H1 (cell line): ENCODE data around the gene GAK. TPM values are rescaled to one million over a fixed set of nuclear protein-coding genes. Genes with fewer than 3 reads are reported as not detected.

ENCODE experiments used
- CTCF ChIA-PET: fragments of 300-600 bp; sonication (Branson Sonifier 250); formaldehyde crosslinking; loops from one replicate; lab custom pipeline; 2021; ENCODE audit not compliant: partially characterized antibody; lab: Charles Lee
- POLR2A ChIA-PET: fragments of 300-600 bp; sonication (Branson Sonifier 250); formaldehyde crosslinking; loops from one replicate; lab custom pipeline; 2021; ENCODE audit warnings: inconsistent platforms; ENCODE audit not compliant: partially characterized antibody; lab: Charles Lee
- DNase-seq, 2 experiments: peaks; one replicate each; pipeline versions ENCODE4 v3.0.0 to v3.0.0-alpha.2; 2010 to 2022; ENCODE audit warnings: low spot score in 2 of 2, low read depth in 1 of 2, mixed read lengths in 1 of 2
- FAIRE-seq: peaks from 2 replicates; lab custom pipeline; 2011; peaks lifted over from hg19 to GRCh38; lab: Jason Lieb, UNC
- H2AFZ ChIP-seq: 2 replicates; pipeline ENCODE4 v1.8.1; 2012; ENCODE audit warnings: low read length, inconsistent platforms
- H2AK5ac ChIP-seq: 2 replicates; pipeline ENCODE4 v1.6.1; 2013; ENCODE audit warnings: low read depth, low read length
- H2BK120ac ChIP-seq: replicated peaks from 2 replicates; pipeline ENCODE3; 2013; ENCODE audit warnings: low read depth, low read length, inconsistent platforms
- H2BK12ac ChIP-seq: 2 replicates; pipeline ENCODE4 v1.6.1; 2013; ENCODE audit warnings: low read depth, low read length
- H2BK15ac ChIP-seq: 2 replicates; pipeline ENCODE4 v1.6.1; 2013; ENCODE audit warnings: low read length
- H2BK20ac ChIP-seq: 2 replicates; pipeline ENCODE4 v1.6.1; 2013; ENCODE audit warnings: low read length
- H2BK5ac ChIP-seq: 2 replicates; pipeline ENCODE4 v1.6.1; 2013; ENCODE audit warnings: low read depth, low read length
- H3K14ac ChIP-seq: 2 replicates; pipeline ENCODE4 v1.6.1; 2013; ENCODE audit warnings: inconsistent platforms; ENCODE audit not compliant: insufficient read length
- H3K18ac ChIP-seq: 2 replicates; pipeline ENCODE4 v1.6.1; 2013; ENCODE audit warnings: low read length; ENCODE audit errors: extremely low read depth
- H3K23ac ChIP-seq: 2 replicates; pipeline ENCODE4 v1.6.1; 2013; ENCODE audit warnings: inconsistent platforms; ENCODE audit not compliant: insufficient read length
- H3K23me2 ChIP-seq: 2 replicates; pipeline ENCODE4 v1.6.1; 2013; ENCODE audit warnings: low read depth, low read length
- H3K27ac ChIP-seq: 2 replicates; pipeline ENCODE4 v1.6.1; 2011; ENCODE audit warnings: low read depth, low read length, inconsistent platforms
- H3K27me3 ChIP-seq, 4 experiments: replicated peaks in 1 of 4; 1 replicate in 1 of 4; 2 replicates in 3 of 4; pipeline versions ENCODE4 v1.6.1 to v1.8.1; 2011 to 2013; ENCODE audit warnings: low read length in 3 of 4, mild to moderate bottlenecking in 3 of 4, inconsistent platforms in 2 of 4, mixed read lengths in 2 of 4, moderate library complexity in 1 of 4; ENCODE audit not compliant: control insufficient read depth in 3 of 4, insufficient read depth in 3 of 4; ENCODE audit errors: extremely low read depth in 1 of 4
- H3K36me3 ChIP-seq, 4 experiments: 2 replicates each; pipeline versions ENCODE4 v1.6.1 to v1.8.1; 2011 to 2013; ENCODE audit warnings: mild to moderate bottlenecking in 4 of 4, low read length in 3 of 4, moderate library complexity in 2 of 4, control low read depth in 1 of 4, inconsistent platforms in 1 of 4; ENCODE audit not compliant: insufficient read depth in 4 of 4, control insufficient read depth in 2 of 4
- H3K4ac ChIP-seq: replicated peaks from 2 replicates; pipeline ENCODE3; 2013; ENCODE audit warnings: low read length, low read depth, mixed read lengths, inconsistent platforms; ENCODE audit not compliant: insufficient read length
- H3K4me1 ChIP-seq, 4 experiments: replicated peaks in 1 of 4; 1 replicate in 1 of 4; 2 replicates in 3 of 4; pipeline versions ENCODE4 v1.6.1 to v1.8.1; 2011 to 2013; ENCODE audit warnings: low read length in 3 of 4, inconsistent platforms in 2 of 4, mixed read lengths in 1 of 4; ENCODE audit not compliant: insufficient read depth in 4 of 4, control insufficient read depth in 3 of 4
- H3K4me2 ChIP-seq, 2 experiments: 2 replicates each; pipeline versions ENCODE4 v1.6.1 to v1.8.1; 2011 to 2013; ENCODE audit warnings: low read depth in 2 of 2, low read length in 2 of 2, control low read depth in 1 of 2, inconsistent platforms in 1 of 2, mild to moderate bottlenecking in 1 of 2; ENCODE audit not compliant: insufficient read depth in 1 of 2
- H3K4me3 ChIP-seq, 4 experiments: fragments of 200-600, 300-600 bp in 1 of 4; sonication (generic), shearing (Covaris generic), sonication (Bioruptor Twin) in 1 of 4; 2 replicates each; pipeline versions ENCODE4 v1.5.1 to v1.8.1; 2011 to 2016; ENCODE audit warnings: low read length in 4 of 4, low read depth in 3 of 4, control low read depth in 2 of 4, inconsistent platforms in 2 of 4, mild to moderate bottlenecking in 2 of 4, mixed read lengths in 1 of 4, moderate library complexity in 1 of 4; ENCODE audit not compliant: insufficient read depth in 2 of 4; ENCODE audit errors: extremely low read depth in 1 of 4
- H3K56ac ChIP-seq: replicated peaks from 2 replicates; pipeline ENCODE3; 2013; ENCODE audit warnings: low read depth, mild to moderate bottlenecking, mixed read lengths, low read length, inconsistent platforms; ENCODE audit not compliant: insufficient read length
- H3K79me1 ChIP-seq: 2 replicates; pipeline ENCODE4 v1.6.1; 2013; ENCODE audit warnings: low read depth, low read length, control low read depth
- H3K79me2 ChIP-seq, 2 experiments: 2 replicates each; pipeline versions ENCODE4 v1.6.1 to v1.8.1; 2012 to 2013; ENCODE audit warnings: low read length in 2 of 2, mild to moderate bottlenecking in 2 of 2, inconsistent platforms in 1 of 2; ENCODE audit not compliant: insufficient read depth in 2 of 2, control insufficient read depth in 1 of 2
- H3K9ac ChIP-seq, 4 experiments: replicated peaks in 1 of 4; 1 replicate in 1 of 4; 2 replicates in 3 of 4; pipeline versions ENCODE4 v1.6.1 to v1.8.1; 2011 to 2013; ENCODE audit warnings: low read depth in 3 of 4, low read length in 3 of 4, control low read depth in 2 of 4, mild to moderate bottlenecking in 2 of 4, moderate library complexity in 2 of 4, inconsistent platforms in 1 of 4; ENCODE audit errors: extremely low read depth in 1 of 4
- H3K9me3 ChIP-seq, 2 experiments: 2 replicates each; pipeline versions ENCODE4 v1.6.1 to v1.8.1; 2012 to 2013; ENCODE audit warnings: mild to moderate bottlenecking in 2 of 2, moderate library complexity in 2 of 2, control low read depth in 1 of 2, inconsistent platforms in 1 of 2, low read depth in 1 of 2, low read length in 1 of 2, mixed read lengths in 1 of 2; ENCODE audit not compliant: insufficient read depth in 2 of 2
- H4K20me1 ChIP-seq, 2 experiments: replicated peaks in 1 of 2; 2 replicates each; pipeline versions ENCODE3 to v1.8.1; 2011 to 2013; ENCODE audit warnings: inconsistent platforms in 2 of 2, low read length in 2 of 2, mild to moderate bottlenecking in 1 of 2; ENCODE audit not compliant: insufficient read depth in 2 of 2, control insufficient read depth in 1 of 2
- H4K5ac ChIP-seq: 2 replicates; pipeline ENCODE4 v1.6.1; 2013; ENCODE audit warnings: low read length, low read depth, mixed read lengths, inconsistent platforms; ENCODE audit not compliant: insufficient read length
- H4K8ac ChIP-seq: 2 replicates; pipeline ENCODE4 v1.8.0; 2013; ENCODE audit warnings: mild to moderate bottlenecking, moderate library complexity, low read length, inconsistent platforms; ENCODE audit not compliant: insufficient read depth; ENCODE audit errors: extremely low read depth
- H4K91ac ChIP-seq: replicated peaks from 2 replicates; pipeline ENCODE3; 2013; ENCODE audit warnings: low read length, mixed read lengths, inconsistent platforms; ENCODE audit not compliant: insufficient read length
- CHD1 ChIP-seq: IDR thresholded peaks from 2 replicates; pipeline ENCODE4 v1.6.1; 2012; ENCODE audit warnings: low read depth, low read length, improper control_type of control experiment
- GTF2F1 ChIP-seq: IDR thresholded peaks from 2 replicates; pipeline ENCODE4 v1.6.1; 2012; ENCODE audit warnings: low read depth, low read length, improper control_type of control experiment, borderline replicate concordance
- WGBS, 2 experiments: shearing (Covaris generic) in 1 of 2; methylation state at CpG; one replicate each; pipeline versions ENCODE4 v1.1.6 to v1.1.7; 2013 to 2015; ENCODE audit warnings: low lambda C conversion rate in 2 of 2, mixed read lengths in 2 of 2, inconsistent platforms in 1 of 2, low coverage in 1 of 2, missing lambda C conversion rate in 1 of 2; ENCODE audit not compliant: insufficient replicate concordance in 2 of 2, insufficient coverage in 1 of 2, insufficient read length in 1 of 2; ENCODE audit errors: extremely low coverage in 1 of 2, missing lambda C conversion rate in 1 of 2; 5-methylcytosine and 5-hydroxymethylcytosine counted together
- polyA plus RNA-seq, 7 experiments: library from polyadenylated mRNA; depleted of rRNA in 3 of 7; stranded (reverse) in 5 of 7; unstranded in 2 of 7; fragments of >200 nt in 5 of 7; fragments of 200-250 nt in 2 of 7; gene quantifications; 1 replicate in 5 of 7; 2 replicates in 1 of 7; 4 replicates in 1 of 7; pipeline versions ENCODE4 v1.2.1 to v1.2.3, GENCODE V29; 2011 to 2013; ENCODE audit warnings: missing spikeins in 2 of 7, mixed read lengths in 2 of 7
- total RNA-seq: library from RNA; stranded (reverse); fragmentation: NEBNext Ultra II Directional; extraction: Animal tissue kit (Norgen Biotek cat#: 25700); gene quantifications from 2 replicates; pipeline ENCODE4 v1.2.1, GENCODE V29; 2021

The GAK gene
- total and polyA plus RNA-seq, 2 of the 8 experiments (the other 6 are each of a cell fraction or from before 2014, with no cell fraction given), result 31.5 to 70.8 TPM

- Histone ChIP-seq H2BK12ac (no peak overlapping the region), H2BK20ac (no peak overlapping the region), H4K5ac (no peak overlapping the region), H2BK120ac (no peak overlapping the region), H2BK15ac (no peak overlapping the region), H4K8ac (no peak overlapping the region), H3K27ac (no peak overlapping the region), H2AK5ac (no peak overlapping the region), H2AFZ (no peak overlapping the region), H3K4ac (no peak overlapping the region), H3K9ac (no peak overlapping the region), H2BK5ac (no peak overlapping the region), H3K27me3 (no peaks in the 10 kb centered on the region), H3K18ac (no peak overlapping the region), H3K36me3 (peaks cover 0 to 8% (median 2%) of the 10 kb centered on the region in 4 experiments; a peak in 2 of 8 replicates), H4K91ac (no peak overlapping the region), H3K4me1 (no peaks in the 10 kb centered on the region), H3K23ac (no peak overlapping the region), H3K14ac (no peak overlapping the region), H3K4me3 (no peak overlapping the region), H3K9me3 (no peaks in the 10 kb centered on the region), H3K4me2 (no peak overlapping the region), H3K79me1 (peaks cover 6% of the 10 kb centered on the region), H3K56ac (no peak overlapping the region), H4K20me1 (peaks cover 2 to 17% of the 10 kb centered on the region in 2 experiments), H3K79me2 (no peaks in the 10 kb centered on the region), H3K23me2 (no peaks in the 10 kb centered on the region)
- no peak for DNase-seq
- ChIA-PET CTCF (interaction anchor here (0.6 to 3.7 kb wide), 16 partner anchors 15 to 208 kb away, joined by 3 to 28 read pairs (median 3); partner anchors contain the start of gene SLC49A3), POLR2A (interaction anchor here (1.4 to 2.0 kb wide), 2 partner anchors 11 to 14 kb away, joined by 3 to 5 read pairs; no protein-coding TSS in a partner anchor)
- FAIRE-seq, result no peak
- WGBS, 2 experiments, result 93% methylated on average over 19 of the region's 20 CpGs; no CpG with 5 or more reads in 1 of the 2 experiments
- TF ChIP-seq CHD1 (no peak), GTF2F1 (no peak)
Measured at GRCh38 chr4:896630-897029, 35.5 kb downstream of the GAK start.
